22Rv1 (cell line): ENCODE data around the gene GPC1.

Experiments
- H3K27ac ChIP-seq: fragments of 450-650 bp; 2 replicates; pipeline ENCODE4 v1.5.1; 2017
- CTCF ChIP-seq: fragments of 450-650 bp; IDR thresholded peaks from 2 replicates; pipeline ENCODE4 v1.5.1; 2017; ENCODE audit warnings: mild to moderate bottlenecking
- ZFX ChIP-seq: fragments of 450-650 bp; IDR thresholded peaks from 2 replicates; pipeline ENCODE4 v1.6.1; 2017; ENCODE audit warnings: antibody characterized with exemption, borderline replicate concordance

The GPC1 gene

GRCh38 chr2:240463274-240463865 is 27.9 kb downstream of the GPC1 start:
- H3K27ac ChIP-seq, result no peak overlapping the region
- TF ChIP-seq ZFX (no peak), CTCF (no peak)

- H3K27ac ChIP-seq, result no peak overlapping the region
Observed at GRCh38 chr2:240463866-240464481, 28.5 kb downstream of the GPC1 start.

GRCh38 chr2:240464514-240465241 is 29.2 kb downstream of the GPC1 start:
- no peak for TF ChIP-seq ZFX
- TF ChIP-seq CTCF, result no peak
- H3K27ac ChIP-seq, result no peak overlapping the region

More at GRCh38 chr2:240463866-240464481, 28.5 kb downstream of the GPC1 start:
- no peak for TF ChIP-seq CTCF
- TF ChIP-seq ZFX, result no peak

- TF ChIP-seq CTCF (no peak), ZFX (no peak)
- H3K27ac ChIP-seq, result no peak overlapping the region
Observed at GRCh38 chr2:240465268-240465764, 29.9 kb downstream of the GPC1 start.

- no peak overlapping the region for H3K27ac ChIP-seq
- no peak for TF ChIP-seq CTCF
- TF ChIP-seq ZFX, result no peak
Observed at GRCh38 chr2:240465765-240466578, 30.5 kb downstream of the GPC1 start.

- H3K27ac ChIP-seq, result no peak overlapping the region
- TF ChIP-seq CTCF (no peak), ZFX (no peak)
Observed at GRCh38 chr2:240466579-240467148, 31.2 kb downstream of the GPC1 start.
